KMS-11 (cell line): Measurements from ENCODE around the gene STK32C.

Experiments
- H2AFZ ChIP-seq: fragments of 200-600 bp; sonication (generic); 2 replicates; pipeline ENCODE4 v1.6.1; 2016; ENCODE audit warnings: antibody characterized with exemption, mixed run types, low read depth
- H3K27ac ChIP-seq: fragments of 200-600 bp; sonication (generic); 2 replicates; pipeline ENCODE4 v1.6.1; 2016; ENCODE audit warnings: mild to moderate bottlenecking, mixed run types
- H3K27me3 ChIP-seq: fragments of 200-600 bp; sonication (generic); 2 replicates; pipeline ENCODE4 v1.6.1; 2017; ENCODE audit warnings: mild to moderate bottlenecking, low read depth, mixed run types, moderate library complexity; ENCODE audit not compliant: insufficient read depth
- H3K36me3 ChIP-seq: fragments of 200-600 bp; sonication (generic); 2 replicates; pipeline ENCODE4 v1.6.1; 2017; ENCODE audit warnings: mild to moderate bottlenecking, mixed run types; ENCODE audit not compliant: insufficient read depth
- H3K4me1 ChIP-seq: fragments of 200-600 bp; sonication (generic); 2 replicates; pipeline ENCODE4 v1.6.1; 2016; ENCODE audit warnings: mild to moderate bottlenecking, low read depth, mixed run types; ENCODE audit not compliant: poor library complexity, severe bottlenecking
- H3K4me2 ChIP-seq: fragments of 200-600 bp; sonication (generic); 2 replicates; pipeline ENCODE4 v1.7.0; 2016; ENCODE audit warnings: mild to moderate bottlenecking, mixed run types
- H3K4me3 ChIP-seq: fragments of 200-600 bp; sonication (generic); IDR thresholded peaks from 2 replicates; pipeline ENCODE4 v1.6.1; 2017; ENCODE audit warnings: low read depth, low read length, mixed read lengths; ENCODE audit not compliant: insufficient read depth
- H3K79me2 ChIP-seq: fragments of 200-600 bp; sonication (generic); 2 replicates; pipeline ENCODE4 v1.6.1; 2016; ENCODE audit warnings: low read depth, mixed run types; ENCODE audit not compliant: insufficient read depth
- H3K9ac ChIP-seq: fragments of 200-600 bp; sonication (generic); 2 replicates; pipeline ENCODE4 v1.6.1; 2016; ENCODE audit warnings: mild to moderate bottlenecking, mixed run types
- H4K20me1 ChIP-seq: fragments of 200-600 bp; sonication (generic); 2 replicates; pipeline ENCODE4 v1.6.1; 2016; ENCODE audit warnings: mild to moderate bottlenecking, mixed run types; ENCODE audit not compliant: insufficient read depth
- TF ChIP-seq, protein P1 (sequence below): fragments of 200-600 bp; sonication (generic); conservative IDR thresholded peaks from 2 replicates; pipeline ENCODE4 v1.6.1; 2017; ENCODE audit warnings: low read depth, mild to moderate bottlenecking, antibody characterized with exemption, low read length, moderate library complexity, mixed read lengths

The STK32C gene

DNA sequence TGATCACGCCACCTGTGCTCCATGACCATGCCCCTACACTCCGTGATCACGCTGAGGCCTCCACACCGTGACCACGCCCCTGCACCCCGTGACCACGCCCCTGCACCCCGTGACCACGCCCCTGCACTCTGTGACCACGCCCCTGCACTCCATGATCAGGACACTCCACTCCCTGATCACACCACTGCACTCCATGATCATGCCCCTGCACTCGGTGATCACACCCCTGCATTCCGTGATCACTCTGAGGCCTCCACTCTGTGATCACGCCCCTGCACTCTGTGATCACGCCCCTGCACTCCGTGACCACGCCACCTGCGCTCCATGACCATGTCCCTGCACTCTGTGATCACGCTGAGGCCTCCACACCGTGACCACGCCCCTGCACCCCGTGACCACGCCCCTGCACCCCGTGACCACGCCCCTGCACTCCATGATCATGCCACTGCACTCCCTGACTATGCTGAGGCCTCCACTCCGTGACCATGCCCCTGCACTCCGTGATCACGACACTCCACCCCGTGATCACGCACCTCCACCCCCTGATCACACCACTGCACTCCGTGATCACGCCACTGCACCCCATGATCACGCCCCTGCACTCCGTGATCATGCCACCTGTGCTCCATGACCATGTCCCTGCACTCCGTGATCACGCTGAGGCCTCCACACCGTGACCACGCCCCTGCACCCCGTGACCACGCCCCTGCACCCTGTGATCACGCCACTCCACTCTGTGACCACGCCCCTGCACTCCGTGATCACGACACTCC is 27.7 kb downstream of the STK32C start:
- TF ChIP-seq, protein P1, sequence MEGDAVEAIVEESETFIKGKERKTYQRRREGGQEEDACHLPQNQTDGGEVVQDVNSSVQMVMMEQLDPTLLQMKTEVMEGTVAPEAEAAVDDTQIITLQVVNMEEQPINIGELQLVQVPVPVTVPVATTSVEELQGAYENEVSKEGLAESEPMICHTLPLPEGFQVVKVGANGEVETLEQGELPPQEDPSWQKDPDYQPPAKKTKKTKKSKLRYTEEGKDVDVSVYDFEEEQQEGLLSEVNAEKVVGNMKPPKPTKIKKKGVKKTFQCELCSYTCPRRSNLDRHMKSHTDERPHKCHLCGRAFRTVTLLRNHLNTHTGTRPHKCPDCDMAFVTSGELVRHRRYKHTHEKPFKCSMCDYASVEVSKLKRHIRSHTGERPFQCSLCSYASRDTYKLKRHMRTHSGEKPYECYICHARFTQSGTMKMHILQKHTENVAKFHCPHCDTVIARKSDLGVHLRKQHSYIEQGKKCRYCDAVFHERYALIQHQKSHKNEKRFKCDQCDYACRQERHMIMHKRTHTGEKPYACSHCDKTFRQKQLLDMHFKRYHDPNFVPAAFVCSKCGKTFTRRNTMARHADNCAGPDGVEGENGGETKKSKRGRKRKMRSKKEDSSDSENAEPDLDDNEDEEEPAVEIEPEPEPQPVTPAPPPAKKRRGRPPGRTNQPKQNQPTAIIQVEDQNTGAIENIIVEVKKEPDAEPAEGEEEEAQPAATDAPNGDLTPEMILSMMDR: no peak
- H3K4me1 ChIP-seq: no peaks in the 10 kb centered on the region
- no peak overlapping the region for H3K9ac ChIP-seq
- no peak overlapping the region for H3K4me2 ChIP-seq
- no peak overlapping the region for H2AFZ ChIP-seq
- H3K27ac ChIP-seq: no peak overlapping the region
- no peaks in the 10 kb centered on the region for H3K79me2 ChIP-seq
- peaks cover 32% of the 10 kb centered on the region for H3K27me3 ChIP-seq
- H4K20me1 ChIP-seq: no peaks in the 10 kb centered on the region
- no peak overlapping the region for H3K4me3 ChIP-seq
- no peaks in the 10 kb centered on the region for H3K36me3 ChIP-seq

DNA sequence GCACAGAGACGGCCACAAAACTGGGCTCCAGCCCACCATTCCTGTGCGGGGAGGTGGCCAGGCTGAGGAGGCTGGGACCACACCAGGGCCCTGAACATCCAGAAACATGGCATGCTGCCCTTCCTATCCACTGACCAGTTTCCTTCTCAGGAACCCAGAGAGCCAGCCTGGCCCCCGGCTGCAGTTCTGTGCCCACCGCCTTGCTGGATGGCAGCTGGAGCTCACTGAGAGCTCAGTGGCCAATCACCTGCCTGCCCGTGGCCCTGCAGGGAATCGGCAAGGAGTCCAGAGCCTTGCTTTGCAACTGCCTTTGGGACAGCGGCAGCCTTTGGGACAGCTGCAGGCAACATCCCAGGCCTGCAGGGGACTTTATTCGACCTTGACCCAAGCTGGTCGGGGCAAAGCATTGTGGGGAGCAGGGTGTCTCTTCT is 30.4 kb downstream of the STK32C start:
- H3K4me3 ChIP-seq: no peak overlapping the region
- no peaks in the 10 kb centered on the region for H3K79me2 ChIP-seq
- no peak overlapping the region for H3K27ac ChIP-seq
- TF ChIP-seq, protein P1: no peak
- no peak overlapping the region for H2AFZ ChIP-seq
- no peak overlapping the region for H3K9ac ChIP-seq
- H3K4me2 ChIP-seq: no peak overlapping the region
- no peaks in the 10 kb centered on the region for H3K4me1 ChIP-seq
- no peaks in the 10 kb centered on the region for H4K20me1 ChIP-seq
- no peaks in the 10 kb centered on the region for H3K36me3 ChIP-seq
- H3K27me3 ChIP-seq: peaks cover 47% of the 10 kb centered on the region

DNA sequence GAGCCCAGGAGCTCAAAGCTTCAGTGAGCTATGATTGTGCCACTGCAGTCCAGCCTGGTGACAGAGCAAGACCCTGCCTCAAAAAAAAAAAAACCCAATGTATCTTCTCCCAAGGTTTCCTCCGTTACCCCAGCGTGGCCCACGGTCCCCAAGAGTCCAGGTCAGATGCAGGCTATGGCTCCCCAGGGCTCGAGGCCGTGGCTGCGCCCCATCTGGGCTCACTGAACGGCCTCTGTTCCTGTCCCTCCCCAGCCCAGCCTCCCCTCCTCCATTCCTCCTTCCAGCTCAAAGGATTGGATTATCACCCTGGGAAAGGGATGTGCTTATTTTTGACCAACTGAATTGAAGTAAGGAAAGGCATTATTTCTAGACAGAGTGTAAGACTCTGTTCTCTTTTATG is 31.0 kb downstream of the STK32C start:
- Histone ChIP-seq H3K79me2 (no peaks in the 10 kb centered on the region), H3K4me3 (no peak overlapping the region), H2AFZ (no peak overlapping the region), H3K36me3 (no peaks in the 10 kb centered on the region), H4K20me1 (no peaks in the 10 kb centered on the region), H3K27me3 (peaks cover 48% of the 10 kb centered on the region), H3K9ac (no peak overlapping the region), H3K27ac (no peak overlapping the region), H3K4me1 (no peaks in the 10 kb centered on the region), H3K4me2 (no peak overlapping the region)
- TF ChIP-seq, protein P1: no peak

DNA sequence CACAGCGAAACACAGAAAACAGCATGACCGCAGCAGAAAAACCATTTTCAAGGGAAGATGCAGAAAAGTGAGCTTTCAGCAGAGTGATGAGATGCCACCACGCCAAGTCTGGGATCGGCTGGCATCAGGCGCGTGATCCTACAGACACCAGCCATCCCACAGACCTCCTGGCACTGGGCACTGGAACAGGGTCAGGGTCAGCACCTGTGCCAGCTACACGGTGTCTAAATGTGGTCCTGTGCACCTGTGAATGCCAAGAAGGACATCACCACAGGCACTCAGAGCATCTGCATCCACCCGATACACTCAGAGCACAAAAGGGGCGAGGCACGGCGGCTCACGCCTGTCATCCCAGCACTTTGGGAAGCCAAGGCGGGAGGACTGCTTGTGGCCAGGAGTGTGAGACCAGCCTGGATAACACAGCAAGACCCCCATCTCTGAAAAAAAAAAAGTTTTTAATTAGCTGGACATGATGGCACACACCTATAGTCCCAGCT is 31.5 kb downstream of the STK32C start:
- Histone ChIP-seq H3K79me2 (no peaks in the 10 kb centered on the region), H3K27ac (no peak overlapping the region), H3K4me3 (no peak overlapping the region), H3K4me2 (no peak overlapping the region), H3K36me3 (no peaks in the 10 kb centered on the region), H3K4me1 (no peaks in the 10 kb centered on the region), H3K9ac (no peak overlapping the region), H2AFZ (no peak overlapping the region), H4K20me1 (no peaks in the 10 kb centered on the region), H3K27me3 (peaks cover 44% of the 10 kb centered on the region)
- TF ChIP-seq, protein P1: no peak
